Keratinocyte (primary cell): ENCODE data around the gene PTDSS2. TPM values are rescaled to one million over a fixed set of nuclear protein-coding genes. Genes with fewer than 3 reads are reported as not detected.

ENCODE experiments used
- DNase-seq: peaks from one replicate; pipeline ENCODE4 v3.0.0-alpha.2; 2011; ENCODE audit warnings: low read depth, missing footprints, low spot score
- FAIRE-seq: peaks from 2 replicates; lab custom pipeline; 2011; peaks lifted over from hg19 to GRCh38; lab: Jason Lieb, UNC
- H2AFZ ChIP-seq: 2 replicates; pipeline ENCODE4 v1.6.0; 2012; ENCODE audit warnings: low read length, control low read depth, inconsistent platforms; ENCODE audit not compliant: control insufficient read depth
- H3K27ac ChIP-seq: 2 replicates; pipeline ENCODE4 v1.5.1; 2011; ENCODE audit warnings: low read length; ENCODE audit not compliant: control insufficient read depth, insufficient read depth
- H3K27me3 ChIP-seq: 3 replicates; pipeline ENCODE4 v1.6.0; 2011; ENCODE audit warnings: low read length; ENCODE audit not compliant: control insufficient read depth, insufficient read depth; ENCODE audit errors: extremely low read depth
- H3K36me3 ChIP-seq, 2 experiments: 2 replicates in 1 of 2; 3 replicates in 1 of 2; pipeline ENCODE4 v1.5.1; 2011; ENCODE audit warnings: low read length in 2 of 2, mild to moderate bottlenecking in 1 of 2; ENCODE audit not compliant: control insufficient read depth in 2 of 2, insufficient read depth in 2 of 2; ENCODE audit errors: extremely low read depth in 1 of 2
- H3K4me1 ChIP-seq: 3 replicates; pipeline ENCODE4 v1.5.1; 2011; ENCODE audit warnings: low read length; ENCODE audit not compliant: control insufficient read depth, insufficient read depth; ENCODE audit errors: extremely low read depth
- H3K4me2 ChIP-seq: 3 replicates; pipeline ENCODE4 v1.6.0; 2011; ENCODE audit warnings: low read depth, low read length; ENCODE audit not compliant: control insufficient read depth, insufficient read depth; ENCODE audit errors: extremely low read depth
- H3K4me3 ChIP-seq, 3 experiments: fragments of 200-600 bp in 1 of 3; sonication (generic) in 1 of 3; 2 replicates in 2 of 3; 3 replicates in 1 of 3; pipeline ENCODE4 v1.5.1; 2011 to 2016; ENCODE audit warnings: low read length in 3 of 3, mild to moderate bottlenecking in 3 of 3, control low read depth in 2 of 3, inconsistent platforms in 1 of 3, low read depth in 1 of 3, mixed read lengths in 1 of 3, mixed run types in 1 of 3, moderate library complexity in 1 of 3; ENCODE audit not compliant: control insufficient read depth in 2 of 3, insufficient read depth in 2 of 3; ENCODE audit errors: extremely low read depth in 1 of 3
- H3K79me2 ChIP-seq: 2 replicates; pipeline ENCODE4 v1.6.0; 2012; ENCODE audit warnings: low read length; ENCODE audit not compliant: control insufficient read depth, insufficient read depth
- H3K9ac ChIP-seq: 3 replicates; pipeline ENCODE4 v1.6.0; 2011; ENCODE audit warnings: low read length; ENCODE audit not compliant: control insufficient read depth, insufficient read depth; ENCODE audit errors: extremely low read depth
- H3K9me1 ChIP-seq: 3 replicates; pipeline ENCODE4 v1.6.0; 2011; ENCODE audit warnings: low read length; ENCODE audit not compliant: control insufficient read depth, insufficient read depth; ENCODE audit errors: extremely low read depth
- H3K9me3 ChIP-seq: 2 replicates; pipeline ENCODE4 v1.5.1; 2012; ENCODE audit warnings: low read depth, low read length; ENCODE audit not compliant: control insufficient read depth
- H4K20me1 ChIP-seq: 3 replicates; pipeline ENCODE4 v1.6.0; 2011; ENCODE audit warnings: low read length; ENCODE audit not compliant: control insufficient read depth, insufficient read depth; ENCODE audit errors: extremely low read depth
- EZH2 ChIP-seq: IDR thresholded peaks from one replicate; pipeline ENCODE4 v1.6.1; 2012; ENCODE audit warnings: inconsistent platforms, mild to moderate bottlenecking, low read length, moderate library complexity
- dilution Hi-C: fragments of 300-500 bp; cut with MboI; formaldehyde crosslinking; loops from one replicate; pipeline ENCODE4 v1.7.0; 2020; ENCODE audit warnings: low sequenced_read_pairs; ENCODE audit not compliant: extremely low pct_ligation_motif_present
- polyA plus RNA-seq, 5 experiments: library from polyadenylated mRNA; depleted of rRNA in 3 of 5; stranded (reverse) in 3 of 5; stranded (forward) in 1 of 5; unstranded in 1 of 5; fragments of >200 nt; gene quantifications; 1 replicate in 1 of 5; 2 replicates in 3 of 5; 3 replicates in 1 of 5; pipeline versions ENCODE4 v1.2.1 to v1.2.3, GENCODE V29; 2011 to 2012; ENCODE audit warnings: missing spikeins in 2 of 5, low read depth in 1 of 5, low replicate concordance in 1 of 5
- TF ChIP-seq, protein P1 (sequence below), 3 experiments: IDR thresholded peaks in 1 of 3; conservative IDR thresholded peaks in 1 of 3; optimal IDR thresholded peaks in 1 of 3; 2 replicates in 2 of 3; 3 replicates in 1 of 3; pipeline versions ENCODE3 to v1.5.1; 2011; ENCODE audit warnings: low read length in 3 of 3, mild to moderate bottlenecking in 3 of 3, moderate library complexity in 2 of 3, control low read depth in 1 of 3, inconsistent platforms in 1 of 3; ENCODE audit not compliant: insufficient read depth in 2 of 3; ENCODE audit errors: extremely low read depth in 1 of 3

Gene PTDSS2
- polyA plus RNA-seq, 1 donor (not counting 4 experiments of a cell fraction or from before 2014, with no cell fraction given) = 21.6 TPM

DNA sequence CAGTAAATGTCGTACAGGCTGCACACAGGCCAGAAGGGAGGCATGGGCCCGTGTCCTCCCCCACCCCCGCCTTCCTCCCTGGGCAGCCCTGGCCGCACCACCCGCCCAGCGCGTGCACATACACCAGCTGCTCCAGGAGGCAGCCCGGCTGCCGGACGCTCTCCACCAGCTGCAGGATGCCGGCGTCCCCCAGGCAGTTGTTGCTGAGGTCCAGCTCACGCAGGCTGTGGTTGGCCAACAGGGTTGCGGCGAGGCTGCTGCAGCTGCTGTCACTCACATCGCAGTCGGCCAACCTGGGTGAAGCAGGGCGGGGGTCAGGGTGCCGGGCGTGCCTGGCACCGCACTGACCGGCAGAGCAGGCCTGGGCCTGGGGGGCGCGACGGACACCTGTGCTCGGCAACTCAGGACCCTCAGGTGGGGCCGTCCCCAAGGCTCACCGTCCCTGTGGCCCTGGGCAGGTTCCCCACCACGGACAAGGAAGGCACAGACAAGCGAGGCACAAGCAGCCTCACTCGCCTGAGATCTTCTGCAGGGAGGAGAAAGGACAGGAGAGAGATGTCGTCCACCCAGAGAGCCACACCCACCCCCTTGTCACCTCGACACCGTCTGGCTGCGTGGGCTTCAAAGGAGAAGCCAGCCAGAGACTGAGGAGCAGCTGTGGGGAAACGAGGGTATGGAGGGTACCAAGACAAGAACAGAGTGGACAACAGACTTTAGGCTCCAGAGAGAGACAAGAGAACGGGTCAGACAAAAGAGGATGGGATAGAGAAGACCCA lies 44.9 kb downstream of the PTDSS2 start:
- H3K79me2 ChIP-seq = no peaks in the 10 kb centered on the region
- H3K4me2 ChIP-seq = no peak overlapping the region
- H3K9me1 ChIP-seq = no peaks in the 10 kb centered on the region
- no peak overlapping the region for H3K4me3 ChIP-seq
- no peaks in the 10 kb centered on the region for H4K20me1 ChIP-seq
- FAIRE-seq (no peak), DNase-seq (no peak)
- H3K9me3 ChIP-seq = no peaks in the 10 kb centered on the region
- dilution Hi-C loops = no loop called here
- H2AFZ ChIP-seq = no peak overlapping the region
- TF ChIP-seq, protein P1, sequence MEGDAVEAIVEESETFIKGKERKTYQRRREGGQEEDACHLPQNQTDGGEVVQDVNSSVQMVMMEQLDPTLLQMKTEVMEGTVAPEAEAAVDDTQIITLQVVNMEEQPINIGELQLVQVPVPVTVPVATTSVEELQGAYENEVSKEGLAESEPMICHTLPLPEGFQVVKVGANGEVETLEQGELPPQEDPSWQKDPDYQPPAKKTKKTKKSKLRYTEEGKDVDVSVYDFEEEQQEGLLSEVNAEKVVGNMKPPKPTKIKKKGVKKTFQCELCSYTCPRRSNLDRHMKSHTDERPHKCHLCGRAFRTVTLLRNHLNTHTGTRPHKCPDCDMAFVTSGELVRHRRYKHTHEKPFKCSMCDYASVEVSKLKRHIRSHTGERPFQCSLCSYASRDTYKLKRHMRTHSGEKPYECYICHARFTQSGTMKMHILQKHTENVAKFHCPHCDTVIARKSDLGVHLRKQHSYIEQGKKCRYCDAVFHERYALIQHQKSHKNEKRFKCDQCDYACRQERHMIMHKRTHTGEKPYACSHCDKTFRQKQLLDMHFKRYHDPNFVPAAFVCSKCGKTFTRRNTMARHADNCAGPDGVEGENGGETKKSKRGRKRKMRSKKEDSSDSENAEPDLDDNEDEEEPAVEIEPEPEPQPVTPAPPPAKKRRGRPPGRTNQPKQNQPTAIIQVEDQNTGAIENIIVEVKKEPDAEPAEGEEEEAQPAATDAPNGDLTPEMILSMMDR (optimal IDR thresholded peaks at IDR 0.05 in 1 of 3, IDR thresholded peaks at IDR 0.05 in 1 of 3, conservative IDR thresholded peaks at IDR 0.05 in 1 of 3; ENCODE audit: extremely low read depth in 1 of 3, insufficient read depth in 2 of 3, low read length in 3 of 3) = no peak
- TF ChIP-seq EZH2 = no peak
- no peaks in the 10 kb centered on the region for H3K27me3 ChIP-seq
- H3K27ac ChIP-seq = no peak overlapping the region
- no peaks in the 10 kb centered on the region for H3K4me1 ChIP-seq
- no peak overlapping the region for H3K9ac ChIP-seq
- H3K36me3 ChIP-seq = peaks cover 39 to 46% of the 10 kb centered on the region in 2 experiments

DNA sequence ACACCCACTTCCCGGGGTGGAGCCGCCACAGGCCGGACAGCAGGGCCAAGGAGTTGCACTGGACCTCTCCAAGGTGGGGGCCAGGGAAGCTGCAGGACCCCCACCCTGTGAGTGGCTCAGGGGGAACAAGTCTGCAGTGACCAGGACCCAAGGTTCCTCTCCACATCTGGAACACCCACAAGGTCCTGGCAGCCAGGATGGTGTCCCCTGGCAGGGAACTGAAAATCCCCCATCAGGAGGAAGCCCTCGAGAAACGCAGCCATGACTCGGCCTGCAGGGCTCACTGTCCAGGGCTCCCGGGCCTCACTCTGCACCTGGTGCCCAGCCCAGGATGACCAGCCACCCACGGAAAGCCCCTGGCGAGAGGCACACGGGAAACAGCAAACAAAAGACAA lies 45.5 kb downstream of the PTDSS2 start:
- H3K9me3 ChIP-seq = no peaks in the 10 kb centered on the region
- H3K36me3 ChIP-seq = peaks cover 41 to 50% of the 10 kb centered on the region in 2 experiments
- no peak overlapping the region for H2AFZ ChIP-seq
- no peak overlapping the region for H3K9ac ChIP-seq
- dilution Hi-C loops = no loop called here
- no peak for DNase-seq
- H3K27me3 ChIP-seq = no peaks in the 10 kb centered on the region
- H4K20me1 ChIP-seq = no peaks in the 10 kb centered on the region
- TF ChIP-seq EZH2 = no peak
- TF ChIP-seq, protein P1 (optimal IDR thresholded peaks at IDR 0.05 in 1 of 3, IDR thresholded peaks at IDR 0.05 in 1 of 3, conservative IDR thresholded peaks at IDR 0.05 in 1 of 3; ENCODE audit: extremely low read depth in 1 of 3, insufficient read depth in 2 of 3, low read length in 3 of 3) = no peak
- no peak overlapping the region for H3K27ac ChIP-seq
- H3K4me2 ChIP-seq = no peak overlapping the region
- no peak for FAIRE-seq
- H3K9me1 ChIP-seq = no peaks in the 10 kb centered on the region
- H3K4me1 ChIP-seq = no peaks in the 10 kb centered on the region
- no peak overlapping the region for H3K4me3 ChIP-seq
- H3K79me2 ChIP-seq = peaks cover 3% of the 10 kb centered on the region
